ENCODE measurements around the gene ZBTB16. TPM values are rescaled to one million over a fixed set of nuclear protein-coding genes. Genes with fewer than 3 reads are reported as not detected.

Gene ZBTB16
- total RNA-seq, 1 experiment from 2014 or later: 0.44 TPM

- Histone ChIP-seq H3K9me3 (ENCODE audit: insufficient read depth, low read depth) (no peaks in the 10 kb centered on the region), H3K9me2 (ENCODE audit: insufficient read depth) (no peaks in the 10 kb centered on the region), H3K79me2 (ENCODE audit: low read depth) (no peaks in the 10 kb centered on the region), H3K36me3 (ENCODE audit: low read depth) (no peaks in the 10 kb centered on the region), H2AFZ (no peak overlapping the region), H3K27ac (no peak overlapping the region), H3K4me2 (no peak overlapping the region), H3K4me1 (replicated peaks; ENCODE audit: insufficient read depth) (0 out of 2 replicates have a peak, but pooled peaks cover 15% of the 10 kb centered on the region), H4K20me1 (ENCODE audit: insufficient read depth) (peaks cover 11% of the 10 kb centered on the region), H3K4me3 (no peak overlapping the region), H3F3A (ENCODE audit: insufficient read depth, low read depth) (no peaks in the 10 kb centered on the region), H3K27me3 (ENCODE audit: insufficient read depth, low read depth) (peaks cover 91% of the 10 kb centered on the region)
- intact Hi-C loops (cut with micrococcal nuclease; ENCODE audit: unreplicated experiment): no loop called here
- CTCF ChIA-PET: no interaction called here
- POLR2A ChIA-PET (ENCODE audit: unreplicated experiment): no interaction called here
- no TSS peak for BruUV-seq (replicated peaks)
- TF ChIP-seq CTCF (conservative IDR thresholded peaks at IDR 0.05) (no peak), EZH2 (IDR thresholded peaks at IDR 0.05; ENCODE audit: low read depth) (no peak)
- DNase-seq: no peak
Measured at GRCh38 chr11:114159320-114159719, 99.8 kb downstream of the ZBTB16 start.

- Histone ChIP-seq H3K27me3 (ENCODE audit: insufficient read depth, low read depth) (peaks cover 91% of the 10 kb centered on the region), H3K27ac (no peak overlapping the region), H3K4me3 (no peak overlapping the region), H2AFZ (no peak overlapping the region), H3K36me3 (ENCODE audit: low read depth) (no peaks in the 10 kb centered on the region), H4K20me1 (ENCODE audit: insufficient read depth) (peaks cover 11% of the 10 kb centered on the region), H3K4me1 (replicated peaks; ENCODE audit: insufficient read depth) (0 out of 2 replicates have a peak, but pooled peaks cover 15% of the 10 kb centered on the region), H3K9me2 (ENCODE audit: insufficient read depth) (no peaks in the 10 kb centered on the region), H3K4me2 (0 out of 2 replicates have a peak overlapping the region, but pooled peaks have one; percentile 4), H3K9me3 (ENCODE audit: insufficient read depth, low read depth) (no peaks in the 10 kb centered on the region), H3F3A (ENCODE audit: insufficient read depth, low read depth) (no peaks in the 10 kb centered on the region), H3K79me2 (ENCODE audit: low read depth) (no peaks in the 10 kb centered on the region)
- intact Hi-C loops (cut with micrococcal nuclease; ENCODE audit: unreplicated experiment): no loop called here
- peak; percentile 84 to 85 for DNase-seq
- ChIA-PET CTCF (no interaction called here), POLR2A (ENCODE audit: unreplicated experiment) (no interaction called here)
- no TSS peak for BruUV-seq (replicated peaks)
- TF ChIP-seq EZH2 (IDR thresholded peaks at IDR 0.05; ENCODE audit: low read depth) (no peak), CTCF (conservative IDR thresholded peaks at IDR 0.05) (no peak)
Measured at GRCh38 chr11:114159802-114160632, 100.5 kb downstream of the ZBTB16 start.

- intact Hi-C loops (cut with micrococcal nuclease; ENCODE audit: unreplicated experiment): no loop called here
- H3K27ac ChIP-seq: no peak overlapping the region
- CTCF ChIA-PET: no interaction called here
- no peak overlapping the region for H3K4me2 ChIP-seq
- no peaks in the 10 kb centered on the region for H3K79me2 ChIP-seq (ENCODE audit: low read depth)
- H3F3A ChIP-seq (ENCODE audit: insufficient read depth, low read depth): no peaks in the 10 kb centered on the region
- H3K36me3 ChIP-seq (ENCODE audit: low read depth): no peaks in the 10 kb centered on the region
- TF ChIP-seq EZH2 (IDR thresholded peaks at IDR 0.05; ENCODE audit: low read depth) (no peak), CTCF (conservative IDR thresholded peaks at IDR 0.05) (no peak)
- POLR2A ChIA-PET (ENCODE audit: unreplicated experiment): no interaction called here
- no peak for DNase-seq
- BruUV-seq (replicated peaks): no TSS peak
- H3K4me1 ChIP-seq (replicated peaks; ENCODE audit: insufficient read depth): 0 out of 2 replicates have a peak, but pooled peaks cover 15% of the 10 kb centered on the region
- H3K9me3 ChIP-seq (ENCODE audit: insufficient read depth, low read depth): no peaks in the 10 kb centered on the region
- peaks cover 91% of the 10 kb centered on the region for H3K27me3 ChIP-seq (ENCODE audit: insufficient read depth, low read depth)
- no peak overlapping the region for H3K4me3 ChIP-seq
- H2AFZ ChIP-seq: no peak overlapping the region
- peaks cover 11% of the 10 kb centered on the region for H4K20me1 ChIP-seq (ENCODE audit: insufficient read depth)
- H3K9me2 ChIP-seq (ENCODE audit: insufficient read depth): no peaks in the 10 kb centered on the region
Measured at GRCh38 chr11:114160894-114161293, 101.4 kb downstream of the ZBTB16 start.
